ENCODE results near the gene LIMK2. TPM values are rescaled to one million over a fixed set of nuclear protein-coding genes. Genes with fewer than 3 reads are reported as not detected.
"Not testable (repeated sequence)": the region's sequence is repeated elsewhere in the genome, so short reads cannot be mapped to it uniquely, and the experiment has no call there.

LIMK2 gene
- total RNA-seq, 1 experiment from 2014 or later, result 24.2 TPM

DNA sequence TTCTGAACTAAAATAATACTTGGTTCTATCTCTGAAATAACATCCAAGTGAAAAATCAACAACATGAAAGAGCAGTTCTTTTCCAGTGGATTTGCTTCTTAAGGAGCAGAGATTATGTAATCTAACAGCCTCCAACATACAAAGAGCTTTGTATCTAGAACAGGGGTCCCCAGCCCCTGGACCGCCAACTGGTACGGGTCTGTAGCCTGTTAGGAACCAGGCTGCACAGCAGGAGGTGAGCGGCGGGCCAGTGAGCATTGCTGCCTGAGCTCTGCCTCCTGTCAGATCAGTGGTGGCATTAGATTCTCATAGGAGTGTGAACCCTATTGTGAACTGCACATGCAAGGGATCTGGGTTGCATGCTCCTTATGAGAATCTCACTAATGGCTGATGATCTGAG is 12.6 kb downstream of the LIMK2 start:
- H3K4me3 ChIP-seq (ENCODE audit: insufficient read depth, low read depth, low read length); H3K36me3 ChIP-seq (replicated peaks; ENCODE audit: control insufficient read depth, insufficient read depth, low read length); DNase-seq; H3K27me3 ChIP-seq (ENCODE audit: control insufficient read depth, insufficient read depth, low read length): not testable (repeated sequence)

DNA sequence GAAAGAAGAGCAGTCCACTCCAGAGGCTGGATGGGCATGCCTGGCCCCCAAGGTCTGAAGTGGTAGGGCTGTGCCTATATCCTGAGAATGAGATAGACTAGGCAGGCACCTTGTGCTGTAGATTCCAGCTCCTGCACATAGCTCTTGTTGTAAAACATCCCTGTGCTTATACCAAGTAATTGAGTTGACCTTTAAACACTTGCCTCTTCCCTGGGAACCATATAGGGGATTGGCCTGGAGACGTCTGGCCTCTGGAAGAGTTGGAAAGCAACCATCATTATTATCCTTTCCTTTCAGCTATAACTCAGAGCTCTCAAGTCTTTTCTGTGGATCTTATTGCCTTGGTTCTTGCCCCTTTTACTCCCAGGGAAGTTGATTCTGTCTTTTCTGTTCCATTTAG is 15.1 kb downstream of the LIMK2 start:
- DNase-seq, result no peak
- no peaks in the 10 kb centered on the region; the same call in 1 of the 2 replicates for H3K36me3 ChIP-seq (replicated peaks; ENCODE audit: control insufficient read depth, insufficient read depth, low read length)
- H3K27me3 ChIP-seq (ENCODE audit: control insufficient read depth, insufficient read depth, low read length), result no peaks in the 10 kb centered on the region
- H3K4me3 ChIP-seq (ENCODE audit: insufficient read depth, low read depth, low read length), result no peak overlapping the region

DNA sequence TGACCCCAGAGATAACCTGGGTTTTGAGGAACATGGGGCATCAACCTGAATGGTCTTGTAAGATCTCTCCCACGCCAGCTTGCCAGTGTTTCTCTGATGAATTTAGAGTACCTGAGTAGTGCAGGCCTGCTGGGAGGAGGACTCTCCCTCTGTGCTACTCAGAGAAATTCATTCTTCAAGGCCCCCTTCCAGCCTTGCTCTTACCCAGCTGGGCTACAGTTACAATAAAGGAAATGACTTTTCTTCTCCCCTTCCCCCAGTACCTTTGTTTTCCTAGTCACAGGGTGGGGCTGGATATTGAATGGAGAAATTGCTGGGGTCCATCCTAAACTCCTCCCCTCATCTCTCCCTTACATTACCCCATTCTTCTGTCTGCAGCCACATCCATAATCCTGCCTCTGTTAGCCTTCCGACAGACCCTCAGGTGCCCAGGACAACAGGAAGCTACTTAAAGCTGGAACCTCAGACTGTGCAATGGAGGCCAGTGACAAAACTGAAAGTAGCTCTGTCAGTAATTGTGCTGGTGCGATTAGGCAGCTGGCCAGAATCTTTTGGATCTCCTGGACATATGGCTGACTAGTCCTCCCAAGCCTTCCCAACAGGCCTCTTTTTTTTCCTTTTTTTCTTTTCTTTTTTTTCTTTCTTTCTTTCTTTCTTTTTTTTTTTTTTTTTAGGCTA is 17.4 kb downstream of the LIMK2 start:
- H3K36me3 ChIP-seq (replicated peaks; ENCODE audit: control insufficient read depth, insufficient read depth, low read length), result no peaks in the 10 kb centered on the region; the same call in 1 of the 2 replicates
- DNase-seq, result no peak
- no peak overlapping the region for H3K4me3 ChIP-seq (ENCODE audit: insufficient read depth, low read depth, low read length)
- H3K27me3 ChIP-seq (ENCODE audit: control insufficient read depth, insufficient read depth, low read length), result no peaks in the 10 kb centered on the region

DNA sequence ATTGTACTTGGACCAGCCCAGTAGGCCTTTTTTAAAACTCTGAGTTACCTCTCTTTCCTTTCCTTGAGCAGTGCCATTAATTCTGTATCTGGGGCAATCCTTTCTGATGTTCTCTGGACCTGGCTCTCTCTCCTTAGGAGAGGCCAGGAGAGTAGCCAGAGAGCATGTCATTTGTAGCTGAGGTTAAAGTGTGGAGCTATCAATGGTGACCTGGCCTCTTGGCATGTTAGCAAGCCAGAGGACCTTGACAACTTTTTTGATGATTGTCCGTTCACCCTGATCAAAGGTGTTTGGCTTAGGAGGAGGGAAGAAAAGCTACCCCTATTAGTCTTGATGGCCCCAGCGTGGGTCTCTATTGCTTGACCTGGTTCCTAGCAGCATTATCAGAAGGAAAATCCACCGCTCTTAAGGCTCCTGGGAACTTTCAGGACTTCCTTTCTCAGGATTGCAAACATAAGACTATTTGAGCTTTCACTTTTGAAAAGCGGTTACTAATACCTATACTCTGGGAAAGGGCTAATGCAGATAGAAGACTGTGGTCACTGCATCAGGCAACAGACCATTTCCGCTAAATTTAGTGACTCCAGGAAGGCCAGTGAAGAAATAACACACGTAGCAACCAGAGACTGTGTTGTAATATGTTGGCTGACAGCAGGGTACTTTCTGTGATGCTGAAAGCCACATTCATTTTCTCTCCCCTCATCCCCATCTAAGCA is 18.2 kb downstream of the LIMK2 start:
- Histone ChIP-seq H3K4me3 (ENCODE audit: insufficient read depth, low read depth, low read length) (no peak overlapping the region), H3K27me3 (ENCODE audit: control insufficient read depth, insufficient read depth, low read length) (no peaks in the 10 kb centered on the region), H3K36me3 (replicated peaks; ENCODE audit: control insufficient read depth, insufficient read depth, low read length) (no peaks in the 10 kb centered on the region; the same call in 1 of the 2 replicates)
- DNase-seq, result no peak

DNA sequence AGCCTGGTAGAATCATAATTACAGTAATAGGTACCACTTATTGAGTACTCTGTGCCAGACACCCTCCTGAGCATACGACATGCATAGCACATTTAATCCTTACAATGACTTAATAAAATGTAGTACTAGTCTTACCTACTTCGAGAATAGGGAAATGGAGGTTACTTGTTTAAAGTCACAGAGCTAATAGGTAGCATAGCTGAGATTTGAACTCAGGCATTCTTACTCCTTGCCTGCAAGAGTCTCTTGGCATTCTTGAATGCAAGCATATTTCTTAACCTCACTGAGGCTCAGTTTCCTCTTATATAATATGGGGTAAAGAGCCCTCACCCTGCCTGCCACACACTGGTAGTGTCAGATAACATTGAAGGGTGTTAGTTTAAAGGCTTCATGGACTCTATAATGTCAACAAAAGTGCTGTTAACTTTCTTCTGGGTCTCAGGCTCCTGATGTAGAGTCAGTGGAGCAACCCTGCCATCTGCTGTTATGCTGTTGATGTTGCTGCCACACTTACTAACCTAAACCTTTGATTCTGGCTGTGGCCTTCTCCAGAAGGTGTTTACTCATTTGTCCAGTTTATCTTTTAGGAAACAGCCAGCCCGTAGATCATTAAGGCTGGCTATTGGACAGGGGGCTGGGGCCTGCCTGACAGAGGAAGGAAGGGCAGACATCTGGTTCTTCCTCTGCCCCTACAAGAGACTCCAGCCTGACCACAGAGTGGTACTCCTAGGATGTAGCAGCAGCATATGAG is 18.9 kb downstream of the LIMK2 start:
- Histone ChIP-seq H3K27me3 (ENCODE audit: control insufficient read depth, insufficient read depth, low read length) (no peaks in the 10 kb centered on the region), H3K4me3 (ENCODE audit: insufficient read depth, low read depth, low read length) (no peak overlapping the region), H3K36me3 (replicated peaks; ENCODE audit: control insufficient read depth, insufficient read depth, low read length) (no peaks in the 10 kb centered on the region; the same call in 1 of the 2 replicates)
- no peak for DNase-seq

DNA sequence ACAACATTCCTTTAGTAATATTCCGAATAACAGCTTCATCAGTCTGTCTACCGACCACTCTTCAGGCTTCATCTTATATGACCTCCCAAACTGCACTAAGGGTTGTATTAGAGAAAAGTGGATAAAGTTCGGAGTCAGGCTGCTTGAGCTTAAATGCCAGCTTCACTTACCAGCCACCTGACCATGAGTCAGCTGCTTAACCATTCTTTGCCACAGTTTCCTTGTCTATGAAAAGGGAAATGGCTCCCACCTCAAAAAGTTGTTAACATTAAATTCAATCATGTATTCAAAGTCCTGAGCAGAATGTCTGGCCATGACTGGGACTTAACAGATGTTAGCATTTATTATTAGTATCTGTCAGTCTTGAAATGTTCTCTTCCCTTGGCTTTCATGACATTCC is 20.9 kb downstream of the LIMK2 start:
- no peaks in the 10 kb centered on the region for H3K27me3 ChIP-seq (ENCODE audit: control insufficient read depth, insufficient read depth, low read length)
- H3K36me3 ChIP-seq (replicated peaks; ENCODE audit: control insufficient read depth, insufficient read depth, low read length), result no peaks in the 10 kb centered on the region; the same call in 1 of the 2 replicates
- no peak overlapping the region for H3K4me3 ChIP-seq (ENCODE audit: insufficient read depth, low read depth, low read length)
- no peak for DNase-seq

DNA sequence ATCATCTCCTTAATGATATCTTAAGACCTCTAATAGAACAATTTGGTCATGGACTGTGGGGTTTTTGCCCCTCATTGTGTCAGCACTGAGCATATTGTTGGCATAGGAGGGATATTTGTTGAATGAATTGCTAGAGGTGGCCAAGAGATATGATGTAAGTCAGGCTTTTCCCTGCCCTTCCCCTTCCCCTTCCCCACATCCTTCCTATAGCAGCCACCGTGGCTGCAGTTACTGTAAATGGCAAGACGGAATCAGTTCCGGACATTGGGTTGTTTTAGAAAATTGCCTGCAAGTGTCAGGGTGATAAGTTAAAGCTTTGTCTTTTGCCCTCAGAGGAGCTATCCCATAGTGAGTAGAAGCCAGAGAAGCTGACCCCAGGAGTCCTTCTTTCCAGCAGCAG is 23.0 kb downstream of the LIMK2 start:
- no peaks in the 10 kb centered on the region for H3K27me3 ChIP-seq (ENCODE audit: control insufficient read depth, insufficient read depth, low read length)
- DNase-seq, result no peak
- no peak overlapping the region for H3K4me3 ChIP-seq (ENCODE audit: insufficient read depth, low read depth, low read length)
- no peaks in the 10 kb centered on the region; the same call in 1 of the 2 replicates for H3K36me3 ChIP-seq (replicated peaks; ENCODE audit: control insufficient read depth, insufficient read depth, low read length)

DNA sequence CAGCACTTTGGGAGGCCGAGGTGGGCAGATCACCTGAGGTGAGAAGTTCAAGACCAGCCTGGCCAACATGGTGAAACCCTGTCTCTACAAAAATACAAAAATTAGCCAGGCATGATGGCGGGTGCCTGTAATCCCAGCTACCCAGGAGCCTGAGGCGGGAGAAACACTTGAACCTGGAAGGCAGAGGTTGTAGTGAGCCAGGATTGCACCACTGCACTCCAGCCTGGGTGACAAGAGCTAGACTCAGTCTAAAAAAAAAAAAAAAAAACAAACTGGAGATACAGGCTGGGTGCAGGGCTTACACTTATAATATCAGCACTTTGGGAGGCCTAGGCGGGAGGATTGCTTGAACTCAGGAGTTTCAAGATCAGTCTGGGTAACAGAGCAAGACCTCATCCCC is 23.9 kb downstream of the LIMK2 start:
- not testable (repeated sequence) for H3K36me3 ChIP-seq (replicated peaks; ENCODE audit: control insufficient read depth, insufficient read depth, low read length); H3K4me3 ChIP-seq (ENCODE audit: insufficient read depth, low read depth, low read length); DNase-seq; H3K27me3 ChIP-seq (ENCODE audit: control insufficient read depth, insufficient read depth, low read length)

DNA sequence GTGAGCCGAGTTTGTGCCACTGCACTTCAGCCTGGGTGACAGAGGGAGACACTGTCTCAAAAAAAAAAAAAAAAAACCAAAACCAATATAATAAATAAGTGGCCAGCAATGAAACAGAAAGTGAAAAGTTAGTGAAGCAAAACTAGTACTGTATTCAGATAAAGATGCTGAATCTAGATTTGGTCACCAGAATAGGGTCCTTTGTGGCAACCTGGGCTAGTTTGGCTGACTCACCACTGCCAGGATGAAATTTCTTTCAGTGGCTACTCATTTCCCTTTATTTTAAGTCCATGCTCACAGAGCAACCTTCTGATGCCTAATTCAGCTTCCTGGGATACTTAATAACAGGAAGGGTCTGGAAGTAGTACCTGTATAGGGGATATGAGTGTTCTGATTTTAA is 26.0 kb downstream of the LIMK2 start:
- DNase-seq, result no peak
- no peaks in the 10 kb centered on the region; the same call in 1 of the 2 replicates for H3K36me3 ChIP-seq (replicated peaks; ENCODE audit: control insufficient read depth, insufficient read depth, low read length)
- H3K4me3 ChIP-seq (ENCODE audit: insufficient read depth, low read depth, low read length), result no peak overlapping the region
- no peaks in the 10 kb centered on the region for H3K27me3 ChIP-seq (ENCODE audit: control insufficient read depth, insufficient read depth, low read length)

DNA sequence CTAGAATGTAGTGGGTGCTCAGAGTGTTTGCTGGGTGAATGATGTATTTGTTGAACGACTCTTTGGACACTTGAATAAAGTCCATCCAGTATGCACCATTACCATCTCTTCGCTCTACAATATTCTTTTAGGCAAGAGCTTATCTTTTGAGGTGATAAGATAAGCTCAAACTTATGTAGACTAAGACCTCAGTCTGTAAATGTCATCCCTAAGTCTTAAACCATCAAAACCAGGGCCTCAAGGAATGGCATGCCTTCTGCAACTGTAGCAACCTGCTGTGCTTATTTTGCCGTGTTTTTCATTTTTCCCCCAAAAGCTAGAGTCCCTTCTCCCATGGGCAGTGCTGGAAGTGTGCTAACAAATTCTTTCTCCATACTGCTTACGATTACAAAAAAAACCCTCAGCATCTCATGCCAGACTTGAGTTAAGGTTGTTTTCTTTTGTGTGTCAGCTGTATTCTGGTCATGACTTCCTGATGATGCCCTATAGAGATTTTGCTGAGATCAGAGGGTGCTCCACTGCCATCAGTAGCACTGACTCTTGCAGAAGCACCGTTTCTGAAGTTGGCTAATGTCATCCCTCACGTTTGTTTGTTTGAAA is 27.8 kb downstream of the LIMK2 start:
- Histone ChIP-seq H3K4me3 (ENCODE audit: insufficient read depth, low read depth, low read length) (no peak overlapping the region), H3K36me3 (replicated peaks; ENCODE audit: control insufficient read depth, insufficient read depth, low read length) (no peaks in the 10 kb centered on the region; the same call in 1 of the 2 replicates), H3K27me3 (ENCODE audit: control insufficient read depth, insufficient read depth, low read length) (no peaks in the 10 kb centered on the region)
- DNase-seq, result no peak

DNA sequence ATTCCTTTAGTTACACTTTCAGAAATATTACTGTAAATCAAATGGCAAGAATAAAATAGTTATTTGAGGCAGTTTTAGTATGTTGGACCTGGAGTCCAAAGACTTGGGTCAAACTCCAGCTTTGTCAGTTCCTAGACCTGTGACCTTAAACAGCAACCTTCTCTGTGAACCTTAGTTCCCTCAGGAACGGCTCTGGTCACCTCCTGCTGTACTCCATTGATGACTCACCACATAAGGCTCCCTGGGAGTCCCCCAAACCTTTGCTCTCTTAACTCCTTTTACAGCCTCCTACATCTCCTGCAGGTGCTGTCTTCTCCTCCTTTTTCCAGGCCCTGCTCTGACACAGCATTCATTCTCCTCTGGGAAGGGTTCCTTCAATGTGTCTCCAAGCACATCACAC is 29.1 kb downstream of the LIMK2 start:
- no peaks in the 10 kb centered on the region; the same call in 1 of the 2 replicates for H3K36me3 ChIP-seq (replicated peaks; ENCODE audit: control insufficient read depth, insufficient read depth, low read length)
- no peaks in the 10 kb centered on the region for H3K27me3 ChIP-seq (ENCODE audit: control insufficient read depth, insufficient read depth, low read length)
- H3K4me3 ChIP-seq (ENCODE audit: insufficient read depth, low read depth, low read length), result no peak overlapping the region
- DNase-seq, result no peak

DNA sequence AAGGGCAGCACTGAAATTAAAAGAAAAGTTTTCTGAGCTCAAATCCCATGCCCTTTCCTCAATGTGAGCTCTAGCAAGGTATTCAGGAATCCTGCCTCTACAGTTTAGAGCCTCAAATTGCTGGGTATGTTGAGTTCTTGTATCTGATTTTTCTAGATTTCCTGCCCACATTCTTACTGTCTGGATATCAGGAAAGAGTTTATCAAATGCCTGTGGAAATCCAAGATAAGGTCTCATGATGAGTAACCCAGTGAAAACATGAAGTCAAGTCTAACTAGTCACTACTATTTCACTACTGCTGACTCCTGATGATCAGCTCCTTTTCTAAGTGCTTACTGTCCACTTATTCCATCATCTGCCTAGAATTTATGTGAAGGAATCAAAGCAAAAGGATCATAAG is 29.8 kb downstream of the LIMK2 start:
- Histone ChIP-seq H3K4me3 (ENCODE audit: insufficient read depth, low read depth, low read length) (no peak overlapping the region), H3K36me3 (replicated peaks; ENCODE audit: control insufficient read depth, insufficient read depth, low read length) (no peaks in the 10 kb centered on the region), H3K27me3 (ENCODE audit: control insufficient read depth, insufficient read depth, low read length) (no peaks in the 10 kb centered on the region)
- no peak for DNase-seq

DNA sequence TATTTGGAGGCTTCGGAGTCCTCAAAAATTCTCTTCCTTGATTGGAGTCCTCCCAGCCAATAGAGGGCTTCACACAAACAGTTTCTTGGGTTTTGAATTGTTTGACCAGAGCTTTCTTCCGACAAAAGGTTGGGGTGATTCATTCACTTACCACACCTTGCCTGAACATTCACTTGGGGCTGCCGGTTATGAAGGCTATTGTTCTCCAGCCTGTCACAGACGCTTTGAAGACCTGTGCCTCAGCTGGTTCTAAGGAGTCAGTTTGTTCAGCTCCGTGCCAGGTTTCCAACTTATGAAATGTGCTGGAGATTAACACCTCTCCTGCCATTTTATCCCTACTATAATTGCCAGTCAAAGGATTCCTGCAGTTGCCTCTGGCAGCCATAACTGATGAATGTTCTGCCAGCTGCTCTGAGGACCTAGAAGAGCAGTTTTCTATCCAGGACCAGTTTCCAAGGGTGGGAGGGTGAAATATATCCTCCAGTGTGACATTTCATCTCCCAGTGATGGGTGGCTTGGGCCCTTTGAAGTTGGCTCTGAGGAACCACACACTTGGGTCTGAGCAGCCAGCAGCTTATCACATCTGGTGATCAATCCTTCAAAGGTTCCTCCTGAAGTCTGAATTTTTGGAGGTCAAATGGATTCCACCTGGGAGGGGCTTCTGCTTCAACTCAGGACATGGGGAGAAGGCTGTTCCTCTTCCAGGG is 31.4 kb downstream of the LIMK2 start:
- no peak for DNase-seq
- Histone ChIP-seq H3K27me3 (ENCODE audit: control insufficient read depth, insufficient read depth, low read length) (no peaks in the 10 kb centered on the region), H3K4me3 (ENCODE audit: insufficient read depth, low read depth, low read length) (no peak overlapping the region), H3K36me3 (replicated peaks; ENCODE audit: control insufficient read depth, insufficient read depth, low read length) (no peaks in the 10 kb centered on the region; the same call in 1 of the 2 replicates)
